HG03378 (cell line): ENCODE results near the gene ABCC1.
A peak's percentile ranks its signal among the peaks of the same experiment; 100 is the strongest.
"Not testable (repeated sequence)": the region's sequence is repeated elsewhere in the genome, so short reads cannot be mapped to it uniquely, and the experiment has no call there.

Experiments
- ATAC-seq: cut with Tn5 transposase; IDR thresholded peaks from one replicate; pipeline ENCODE4 v1.9.1; 2021; ENCODE audit warnings: mild to moderate bottlenecking, moderate library complexity; ENCODE audit not compliant: unreplicated experiment

The ABCC1 gene

GRCh38 chr16:15949210-15950160 is at the start of gene ABCC1:
TSS of gene ABCC1 (plus strand) at chr16:15949616. CDS start at chr16:15949752, 136 bp downstream.
- ATAC-seq = no peak

DNA sequence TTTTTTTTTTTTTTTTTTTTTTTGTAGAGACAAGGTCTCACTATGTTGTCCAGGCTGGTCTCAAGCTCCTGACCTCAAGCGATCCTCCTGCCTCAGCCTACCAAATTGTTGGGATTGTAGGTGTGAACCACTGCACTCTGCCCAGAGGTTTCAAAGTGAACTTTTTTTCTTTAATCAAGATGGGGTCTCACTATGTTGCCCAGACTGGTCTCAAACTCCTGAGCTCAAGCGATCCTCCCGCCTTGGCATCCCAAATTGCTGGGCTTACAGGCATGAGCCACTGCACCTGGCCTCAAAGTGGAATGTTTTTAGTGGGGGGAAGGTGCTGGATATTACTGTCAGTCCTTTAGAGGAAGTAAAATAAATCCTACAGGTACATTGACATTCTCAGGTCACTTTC is 49.1 kb upstream of the ABCC1 start:
- no peak for ATAC-seq

DNA sequence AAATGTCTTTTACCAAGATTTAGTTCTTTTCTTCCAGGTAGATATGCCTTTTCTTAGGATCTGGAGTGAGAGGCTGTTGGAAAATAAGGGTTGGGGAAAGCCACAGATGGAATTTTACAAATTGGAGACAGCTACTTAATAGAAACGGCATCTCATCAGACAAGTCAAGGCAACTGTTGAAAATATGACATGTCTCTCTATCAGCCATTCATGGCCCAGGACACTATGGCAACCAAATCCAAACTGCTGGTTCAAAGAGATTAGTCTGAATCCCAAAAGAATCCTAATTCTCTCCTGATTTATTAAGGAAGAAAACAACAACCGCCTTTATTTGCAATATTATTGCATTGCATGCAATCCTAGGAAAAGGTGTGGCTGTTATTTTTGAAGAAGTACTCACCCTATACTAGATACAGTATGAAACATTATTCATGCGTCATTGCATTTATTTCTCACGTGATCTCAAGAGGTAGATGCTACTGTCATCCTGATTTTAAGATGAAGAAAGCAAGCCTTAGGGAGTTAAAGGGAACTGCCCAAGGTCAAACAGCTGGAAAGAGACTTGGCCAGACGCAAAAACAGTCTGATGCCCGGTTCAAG is 48.4 kb upstream of the ABCC1 start:
- no peak for ATAC-seq

DNA sequence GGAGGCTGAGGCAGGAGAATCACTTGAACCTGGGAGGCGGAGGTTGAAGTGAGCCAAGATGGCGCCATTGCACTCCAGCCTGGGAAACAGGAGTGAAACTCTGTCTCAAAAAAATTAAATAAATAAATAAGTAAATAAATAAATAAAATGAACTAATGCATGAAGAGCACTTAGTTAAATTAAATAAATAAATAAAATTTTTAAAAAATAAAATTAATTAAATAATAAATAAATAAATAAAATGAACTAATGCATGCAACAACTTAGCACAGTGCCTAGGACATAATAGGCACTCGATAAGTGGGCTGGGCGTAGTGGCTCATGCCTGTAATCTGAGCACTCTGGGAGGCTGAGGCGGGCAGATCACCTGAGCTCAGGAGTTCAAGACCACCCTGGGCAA is 45.5 kb upstream of the ABCC1 start:
- no peak for ATAC-seq

DNA sequence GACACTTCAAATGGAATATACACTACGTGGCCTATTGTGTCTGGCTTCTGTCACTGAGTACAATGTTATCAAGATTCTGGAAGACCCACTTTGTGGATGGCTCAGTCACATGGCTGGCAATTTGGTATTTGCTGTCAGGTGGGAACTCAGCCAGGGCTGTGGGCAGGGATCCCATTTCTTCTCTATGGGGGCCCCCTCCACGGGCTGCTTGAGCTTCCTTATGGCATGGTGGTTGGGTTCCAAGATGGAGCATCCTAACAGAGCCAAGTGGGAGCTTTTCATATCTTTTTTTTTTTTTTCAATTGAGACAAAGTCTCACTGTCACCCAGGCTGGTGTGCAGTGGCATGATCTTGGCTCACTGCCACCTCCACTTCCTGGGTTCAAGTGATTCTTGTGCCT is 43.0 kb upstream of the ABCC1 start:
- no peak for ATAC-seq

DNA sequence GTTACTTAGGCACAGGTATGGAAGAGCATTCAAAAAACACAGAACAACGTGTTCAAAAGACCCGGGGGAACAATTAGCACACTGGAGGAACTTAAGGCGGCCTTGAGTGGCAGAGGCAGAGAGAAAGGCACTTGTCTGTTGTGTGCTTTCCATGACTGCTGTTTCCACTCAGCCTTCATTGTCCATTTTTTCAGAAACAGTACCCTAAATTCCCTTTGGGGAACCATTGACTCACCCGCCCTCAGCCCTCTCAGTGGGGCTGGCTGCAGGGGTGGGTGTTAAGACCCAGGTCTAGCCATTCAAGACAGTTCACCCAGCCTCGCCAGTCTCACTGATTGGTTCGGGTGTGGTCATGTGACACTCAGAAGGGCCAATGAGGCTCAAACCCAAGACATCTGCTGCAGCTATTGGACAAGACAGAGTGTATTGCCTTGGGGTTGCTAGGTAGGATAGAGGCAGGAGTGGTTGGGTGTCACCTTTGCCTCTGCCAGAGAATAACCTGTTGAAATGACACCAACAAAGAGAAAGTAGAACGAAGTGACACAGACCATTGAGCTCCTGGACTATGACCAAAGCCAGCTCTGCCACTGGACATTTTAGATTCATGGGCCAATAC is 41.4 kb upstream of the ABCC1 start:
- peak; percentile 98 for ATAC-seq

- no peak for ATAC-seq
These were observed 38.2 kb upstream of the ABCC1 start for GRCh38 chr16:15911198-15911597.

GRCh38 chr16:15913046-15913698 is 36.2 kb upstream of the ABCC1 start:
- ATAC-seq = no peak

GRCh38 chr16:15915555-15916081 is 33.8 kb upstream of the ABCC1 start:
- ATAC-seq = no peak

DNA sequence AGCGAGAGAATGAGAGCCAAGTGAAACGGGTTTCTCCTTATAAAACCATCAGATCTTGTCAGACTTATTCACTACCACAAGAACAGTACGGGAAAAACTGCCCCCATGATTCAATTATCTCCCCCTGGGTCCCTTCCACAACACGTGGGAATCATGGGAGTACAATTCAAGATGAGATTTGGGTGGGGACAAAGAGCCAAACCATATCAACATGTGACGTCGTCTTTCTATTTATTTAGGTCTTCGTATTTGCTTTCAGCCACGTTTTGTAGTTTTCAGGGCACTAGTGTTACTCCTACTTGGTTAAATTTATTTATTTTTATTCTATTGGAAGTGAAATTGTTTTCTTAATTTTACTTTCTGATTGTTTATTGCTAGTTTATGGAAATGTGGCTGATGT is 33.1 kb upstream of the ABCC1 start:
- ATAC-seq = no peak

GRCh38 chr16:15918314-15918713 is 31.1 kb upstream of the ABCC1 start:
- not testable (repeated sequence) for ATAC-seq

GRCh38 chr16:15919331-15919730 is 30.1 kb upstream of the ABCC1 start:
- ATAC-seq = no peak

GRCh38 chr16:15924996-15925395 is 24.4 kb upstream of the ABCC1 start:
- no peak for ATAC-seq

DNA sequence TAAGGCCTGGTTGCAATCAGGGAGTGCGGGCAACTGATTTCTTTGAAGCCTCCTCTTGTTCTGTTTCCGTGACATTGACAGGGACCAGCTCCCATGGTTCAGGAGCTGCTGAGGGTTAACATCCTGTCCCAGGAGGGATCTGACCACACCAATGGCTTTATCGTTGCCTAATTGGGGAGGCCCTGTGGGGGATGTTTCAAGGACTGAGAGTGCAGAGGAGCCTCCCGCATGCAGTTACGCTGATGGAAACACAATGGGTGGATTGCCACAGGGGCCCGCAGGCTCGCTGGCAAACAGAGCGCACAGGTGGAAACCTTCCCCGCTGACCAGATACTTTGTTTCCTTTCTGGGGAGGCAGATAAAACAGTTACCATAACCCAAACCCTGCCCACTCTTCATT is 23.8 kb upstream of the ABCC1 start:
- ATAC-seq = no peak

GRCh38 chr16:15928261-15929104 is 20.9 kb upstream of the ABCC1 start:
- no peak for ATAC-seq

- ATAC-seq = no peak
These were observed 16.5 kb upstream of the ABCC1 start for GRCh38 chr16:15932939-15933338.

DNA sequence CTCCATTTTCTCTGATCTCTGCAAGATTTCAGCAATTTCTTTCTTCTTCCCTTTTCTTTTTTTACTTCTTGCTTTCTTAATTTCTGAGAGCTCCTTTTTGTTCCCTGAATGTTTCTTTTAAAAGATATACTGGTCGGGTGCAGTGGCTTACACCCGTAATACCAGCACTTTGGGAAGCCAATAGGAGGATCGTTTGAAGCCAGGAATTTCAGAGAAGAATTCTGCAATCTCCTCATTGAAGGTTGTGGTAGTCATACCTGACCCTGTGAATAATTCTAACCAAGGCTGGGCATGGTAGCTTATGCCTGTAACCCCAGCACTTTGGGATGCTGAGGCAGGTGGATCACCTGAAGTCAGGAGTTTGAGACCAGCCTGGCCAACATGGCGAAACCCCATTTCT is 15.6 kb upstream of the ABCC1 start:
- ATAC-seq = no peak

DNA sequence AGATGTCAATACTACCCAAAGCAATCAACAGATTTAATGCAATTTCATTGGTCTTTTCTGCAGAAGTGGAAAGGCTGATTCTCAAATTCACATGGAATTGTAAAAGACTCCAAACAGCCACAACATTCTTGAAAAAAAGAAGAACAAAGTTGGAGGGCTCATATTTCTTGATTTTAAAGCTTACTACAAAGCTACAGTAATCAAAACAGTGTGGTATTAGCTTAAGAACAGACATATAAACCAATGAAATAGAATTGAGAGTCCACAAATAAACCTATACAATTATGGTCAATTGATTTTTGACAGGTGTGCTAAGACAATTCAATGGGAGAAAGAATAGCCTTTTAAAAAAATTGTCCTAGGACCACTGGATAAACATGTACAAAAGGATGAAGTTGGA is 14.4 kb upstream of the ABCC1 start:
- ATAC-seq = no peak

- not testable (repeated sequence) for ATAC-seq
These were observed 12.6 kb upstream of the ABCC1 start for GRCh38 chr16:15936809-15937208.
